ENCODE results near the gene GRID2IP. TPM values are rescaled to one million over a fixed set of nuclear protein-coding genes. Genes with fewer than 3 reads are reported as not detected.

GRID2IP gene
- total and polyA plus RNA-seq, 2 of the 13 experiments (the other 11 are each of a cell fraction or from before 2014, with no cell fraction given), result 0.03 TPM; not detected in 1

DNA sequence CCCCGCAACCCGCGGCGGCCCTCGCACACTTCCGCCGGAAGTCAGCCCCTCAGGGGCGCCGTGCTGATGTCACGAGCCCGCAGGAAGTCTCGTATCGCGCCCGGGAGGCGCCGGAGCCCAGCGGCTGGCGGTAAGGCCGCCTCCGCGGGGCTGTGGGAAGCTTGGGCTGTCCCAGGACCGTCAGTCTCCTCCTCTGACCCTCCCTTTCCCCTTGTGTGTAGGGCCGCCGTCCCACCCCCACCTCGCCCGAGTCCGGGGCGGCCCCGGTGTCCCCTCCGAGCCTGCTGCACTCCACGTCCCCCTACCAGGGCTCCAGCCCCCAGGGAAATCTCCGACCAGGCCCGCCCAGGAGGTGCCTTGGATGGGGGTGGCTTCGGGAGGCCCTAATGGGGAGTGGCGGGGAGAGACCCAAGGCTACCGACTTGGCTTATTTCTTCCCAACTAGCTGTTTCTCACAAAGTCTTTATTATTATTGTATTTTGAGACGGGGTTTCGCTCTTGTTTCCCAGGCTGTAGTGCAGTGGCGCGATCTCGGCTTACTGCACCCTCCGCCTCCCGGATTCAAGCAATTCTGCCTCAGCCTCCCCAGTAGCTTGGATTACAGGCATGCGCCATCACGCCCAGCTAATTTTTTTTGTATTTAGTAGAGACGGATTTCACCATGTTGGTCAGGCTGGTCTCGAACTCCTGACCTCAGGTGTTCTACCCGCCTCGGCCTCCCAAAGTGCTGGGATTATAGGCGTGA, 26.3 kb upstream of the GRID2IP start, which contains the start of gene ZDHHC4 (continued):
- TF ChIP-seq ZKSCAN8 (CRISPR knock-in tag; IDR thresholded peaks at IDR 0.05; ENCODE audit: borderline replicate concordance) (no peak), ZNF598 (CRISPR knock-in tag; IDR thresholded peaks at IDR 0.05; ENCODE audit: borderline replicate concordance) (no peak), GTF2F1 (IDR thresholded peaks at IDR 0.05; ENCODE audit: low read length) (no peak), ERF (CRISPR knock-in tag; IDR thresholded peaks at IDR 0.05) (peak; percentile 86), CHD2 (IDR thresholded peaks at IDR 0.05; ENCODE audit: low read depth, low read length) (peak; percentile 74), SP2 (CRISPR knock-in tag; IDR thresholded peaks at IDR 0.05) (peak; percentile 61), SUZ12 (IDR thresholded peaks at IDR 0.05; ENCODE audit: low read depth, low read length) (no peak), FOXJ3 (CRISPR knock-in tag; IDR thresholded peaks at IDR 0.05; ENCODE audit: borderline replicate concordance) (no peak), ZNF121 (CRISPR knock-in tag; IDR thresholded peaks at IDR 0.05) (no peak; the same call in 1 of the 2 replicates), CREM (IDR thresholded peaks at IDR 0.05) (peak; percentile 73), CREM (CRISPR knock-in tag; IDR thresholded peaks at IDR 0.05) (0 out of 2 replicates have a peak, but pooled peaks have one; percentile 20), ZNF274 (CRISPR knock-in tag; IDR thresholded peaks at IDR 0.05) (no peak), SMARCE1 (IDR thresholded peaks at IDR 0.05; ENCODE audit: borderline replicate concordance) (no peak), PREB (CRISPR knock-in tag; IDR thresholded peaks at IDR 0.05) (no peak), MXD3 (CRISPR knock-in tag; IDR thresholded peaks at IDR 0.05) (no peak; the same call in 1 of the 2 replicates), ETS1 (CRISPR knock-in tag; IDR thresholded peaks at IDR 0.05) (no peak), FOXM1 (CRISPR knock-in tag; IDR thresholded peaks at IDR 0.05) (no peak), GTF3A (CRISPR knock-in tag; conservative IDR thresholded peaks at IDR 0.05) (no peak), ISL2 (CRISPR knock-in tag; IDR thresholded peaks at IDR 0.05) (peak; percentile 71; the same call in 1 of the 2 replicates), BRCA1 (CRISPR knock-in tag; IDR thresholded peaks at IDR 0.05) (no peak; the same call in 1 of the 2 replicates), ZNF30 (CRISPR knock-in tag; IDR thresholded peaks at IDR 0.05) (no peak)
- TF ChIP-seq, protein P1, sequence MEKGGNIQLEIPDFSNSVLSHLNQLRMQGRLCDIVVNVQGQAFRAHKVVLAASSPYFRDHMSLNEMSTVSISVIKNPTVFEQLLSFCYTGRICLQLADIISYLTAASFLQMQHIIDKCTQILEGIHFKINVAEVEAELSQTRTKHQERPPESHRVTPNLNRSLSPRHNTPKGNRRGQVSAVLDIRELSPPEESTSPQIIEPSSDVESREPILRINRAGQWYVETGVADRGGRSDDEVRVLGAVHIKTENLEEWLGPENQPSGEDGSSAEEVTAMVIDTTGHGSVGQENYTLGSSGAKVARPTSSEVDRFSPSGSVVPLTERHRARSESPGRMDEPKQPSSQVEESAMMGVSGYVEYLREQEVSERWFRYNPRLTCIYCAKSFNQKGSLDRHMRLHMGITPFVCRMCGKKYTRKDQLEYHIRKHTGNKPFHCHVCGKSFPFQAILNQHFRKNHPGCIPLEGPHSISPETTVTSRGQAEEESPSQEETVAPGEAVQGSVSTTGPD (CRISPR knock-in tag; IDR thresholded peaks at IDR 0.05), result 0 out of 2 replicates have a peak, but pooled peaks have one; percentile 40
- TF ChIP-seq, protein P2, sequence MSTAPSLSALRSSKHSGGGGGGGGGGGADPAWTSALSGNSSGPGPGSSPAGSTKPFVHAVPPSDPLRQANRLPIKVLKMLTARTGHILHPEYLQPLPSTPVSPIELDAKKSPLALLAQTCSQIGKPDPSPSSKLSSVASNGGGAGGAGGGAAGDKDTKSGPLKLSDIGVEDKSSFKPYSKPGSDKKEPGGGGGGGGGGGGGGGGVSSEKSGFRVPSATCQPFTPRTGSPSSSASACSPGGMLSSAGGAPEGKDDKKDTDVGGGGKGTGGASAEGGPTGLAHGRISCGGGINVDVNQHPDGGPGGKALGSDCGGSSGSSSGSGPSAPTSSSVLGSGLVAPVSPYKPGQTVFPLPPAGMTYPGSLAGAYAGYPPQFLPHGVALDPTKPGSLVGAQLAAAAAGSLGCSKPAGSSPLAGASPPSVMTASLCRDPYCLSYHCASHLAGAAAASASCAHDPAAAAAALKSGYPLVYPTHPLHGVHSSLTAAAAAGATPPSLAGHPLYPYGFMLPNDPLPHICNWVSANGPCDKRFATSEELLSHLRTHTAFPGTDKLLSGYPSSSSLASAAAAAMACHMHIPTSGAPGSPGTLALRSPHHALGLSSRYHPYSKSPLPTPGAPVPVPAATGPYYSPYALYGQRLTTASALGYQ (CRISPR knock-in tag; IDR thresholded peaks at IDR 0.05), result 0 out of 2 replicates have a peak, but pooled peaks have one; percentile 6
- TF ChIP-seq, protein P3, sequence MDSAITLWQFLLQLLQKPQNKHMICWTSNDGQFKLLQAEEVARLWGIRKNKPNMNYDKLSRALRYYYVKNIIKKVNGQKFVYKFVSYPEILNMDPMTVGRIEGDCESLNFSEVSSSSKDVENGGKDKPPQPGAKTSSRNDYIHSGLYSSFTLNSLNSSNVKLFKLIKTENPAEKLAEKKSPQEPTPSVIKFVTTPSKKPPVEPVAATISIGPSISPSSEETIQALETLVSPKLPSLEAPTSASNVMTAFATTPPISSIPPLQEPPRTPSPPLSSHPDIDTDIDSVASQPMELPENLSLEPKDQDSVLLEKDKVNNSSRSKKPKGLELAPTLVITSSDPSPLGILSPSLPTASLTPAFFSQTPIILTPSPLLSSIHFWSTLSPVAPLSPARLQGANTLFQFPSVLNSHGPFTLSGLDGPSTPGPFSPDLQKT (CRISPR knock-in tag; IDR thresholded peaks at IDR 0.05; ENCODE audit: borderline replicate concordance), result no peak
